Cardiac fibroblast (primary cell): ENCODE measurements around the gene KLF15.

ENCODE experiments used
- DNase-seq, 2 donors: peaks; one replicate each; pipeline versions ENCODE4 v3.0.0 to v3.0.0-alpha.2; 2010; ENCODE audit warnings: low read depth in 2 of 2
- H3K4me3 ChIP-seq, 2 donors: replicated peaks in 1 of 2; 1 replicate in 1 of 2; 2 replicates in 1 of 2; pipeline ENCODE4 v1.5.1; 2011; ENCODE audit warnings: low read depth in 2 of 2, low read length in 2 of 2, mild to moderate bottlenecking in 2 of 2, moderate library complexity in 1 of 2
- CTCF ChIP-seq: IDR thresholded peaks from one replicate; pipeline ENCODE4 v1.5.1; 2011; ENCODE audit warnings: low read depth, mild to moderate bottlenecking, low read length, inconsistent platforms

KLF15 gene

GRCh38 chr3:126361211-126361610 lies 4.0 kb upstream of the KLF15 start:
- TF ChIP-seq CTCF, result no peak
- no peak overlapping the region for H3K4me3 ChIP-seq
- no peak for DNase-seq

- no peak overlapping the region for H3K4me3 ChIP-seq
- no peak for TF ChIP-seq CTCF
- DNase-seq, result no peak
Observed at GRCh38 chr3:126360714-126361060, 3.5 kb upstream of the KLF15 start.

GRCh38 chr3:126360046-126360713 lies 3.0 kb upstream of the KLF15 start:
- DNase-seq, result no peak
- TF ChIP-seq CTCF, result no peak
- no peak overlapping the region for H3K4me3 ChIP-seq

GRCh38 chr3:126358816-126359181 lies 1.6 kb upstream of the KLF15 start:
- no peak for TF ChIP-seq CTCF
- H3K4me3 ChIP-seq, result no peak overlapping the region
- no peak for DNase-seq

- DNase-seq, result peak in 1 of 2 donors; percentile 33
- no peak for TF ChIP-seq CTCF
- H3K4me3 ChIP-seq, result peak overlapping the region; percentile 55 to 59
Observed at GRCh38 chr3:126358038-126358815, 1.0 kb upstream of the KLF15 start.

- peak overlapping the region; percentile 52 to 68 for H3K4me3 ChIP-seq
- TF ChIP-seq CTCF, result no peak
- peak; percentile 7 to 26 for DNase-seq
Observed at GRCh38 chr3:126356373-126357264, 589 bp downstream of the KLF15 start.
